Panc1 (cell line): Measurements from ENCODE around the gene AFF2. TPM values are rescaled to one million over a fixed set of nuclear protein-coding genes. Genes with fewer than 3 reads are reported as not detected.

Experiments
- ATAC-seq: fragments of 200-7000 bp; cut with Tn5 transposase; 2 replicates; pipeline ENCODE4 v1.9.1; 2020; ENCODE audit warnings: mild to moderate bottlenecking, moderate library complexity
- BruUV-seq: library from RNA; stranded (reverse); fragments of 400-500 nt; replicated peaks from 2 replicates; lab custom pipeline; 2021; lab: Mats Ljungman, UMichigan
- CTCF ChIA-PET: fragments of 300-600 bp; sonication (Branson Sonifier 250); formaldehyde crosslinking; loops from one replicate; lab custom pipeline; 2022; ENCODE audit warnings: antibody characterized with exemption; lab: Charles Lee
- POLR2A ChIA-PET: fragments of 300-600 bp; sonication (Branson Sonifier 250); formaldehyde crosslinking; loops from one replicate; lab custom pipeline; 2022; ENCODE audit warnings: antibody characterized with exemption; lab: Charles Lee
- DNase-seq: peaks from one replicate; pipeline ENCODE4 v3.0.0-alpha.2; 2010; ENCODE audit warnings: low read depth, low spot score
- H3K27ac ChIP-seq: 2 replicates; pipeline ENCODE4 v1.5.1; 2011; ENCODE audit warnings: mild to moderate bottlenecking, low read length, inconsistent platforms
- H3K27me3 ChIP-seq: fragments of 200-500 bp; sonication (Bioruptor generic); 2 replicates; pipeline ENCODE4 v1.6.0; 2014; ENCODE audit warnings: low read length, inconsistent platforms; ENCODE audit not compliant: control insufficient read depth, insufficient read depth
- H3K36me3 ChIP-seq: fragments of 200-500 bp; sonication (Bioruptor generic); 2 replicates; pipeline ENCODE4 v1.5.1; 2014; ENCODE audit warnings: inconsistent platforms, mild to moderate bottlenecking, low read length, moderate library complexity; ENCODE audit not compliant: control insufficient read depth, insufficient read depth
- H3K4me1 ChIP-seq: 2 replicates; pipeline ENCODE4 v1.5.1; 2011; ENCODE audit warnings: inconsistent platforms, mild to moderate bottlenecking, low read length, moderate library complexity; ENCODE audit not compliant: control insufficient read depth, insufficient read depth
- H3K4me3 ChIP-seq, 2 experiments: 2 replicates each; pipeline ENCODE4 v1.5.1; 2011 to 2012; ENCODE audit warnings: low read depth in 2 of 2, low read length in 2 of 2, mild to moderate bottlenecking in 2 of 2, inconsistent platforms in 1 of 2, moderate library complexity in 1 of 2
- H3K9me3 ChIP-seq: fragments of 200-500 bp; sonication (Bioruptor generic); 2 replicates; pipeline ENCODE4 v1.5.1; 2014; ENCODE audit warnings: low read depth, mild to moderate bottlenecking, inconsistent platforms, low read length, moderate library complexity; ENCODE audit not compliant: control insufficient read depth, insufficient read depth
- POLR2AphosphoS5 ChIP-seq: IDR thresholded peaks from 2 replicates; pipeline ENCODE4 v1.6.1; 2012; ENCODE audit warnings: mild to moderate bottlenecking, low read depth, low read length, moderate library complexity
- SIN3A ChIP-seq: IDR thresholded peaks from 2 replicates; pipeline ENCODE4 v1.6.1; 2012; ENCODE audit warnings: low read depth, mild to moderate bottlenecking, low read length, moderate library complexity, borderline replicate concordance; ENCODE audit not compliant: insufficient read depth
- TCF7L2 ChIP-seq: IDR thresholded peaks from 2 replicates; pipeline ENCODE4 v1.6.1; 2011; ENCODE audit warnings: mild to moderate bottlenecking, low read depth, low read length, inconsistent platforms
- in situ Hi-C: cut with HindIII; loops from 2 replicates; pipeline ENCODE4 v1.10.0; 2016; ENCODE audit warnings: low sequenced_read_pairs, low pct_unique_long_range_greater_than_20kb
- intact Hi-C: fragments of 100-400 bp; cut with micrococcal nuclease; formaldehyde crosslinking; loops from one replicate; pipeline ENCODE4 v1.10.0; 2022; ENCODE audit not compliant: unreplicated experiment
- total RNA-seq: library from RNA; stranded (reverse); gene quantifications from one replicate; pipeline ENCODE4 v1.2.1, GENCODE V29; 2021; ENCODE audit not compliant: unreplicated experiment
- TF ChIP-seq, protein P1 (sequence below), 2 experiments: IDR thresholded peaks; 2 replicates each; pipeline ENCODE4 v1.6.1; 2011 to 2012; ENCODE audit warnings: low read depth in 2 of 2, control low read depth in 1 of 2, low read length in 1 of 2, mild to moderate bottlenecking in 1 of 2, moderate library complexity in 1 of 2; ENCODE audit not compliant: insufficient read depth in 1 of 2
- TF ChIP-seq, protein P2 (sequence below): fragments of 450-650 bp; IDR thresholded peaks from 2 replicates; pipeline ENCODE4 v1.5.1; 2017; ENCODE audit warnings: mild to moderate bottlenecking

The AFF2 gene
- total RNA-seq, 1 experiment from 2014 or later = 0.05 TPM

DNA sequence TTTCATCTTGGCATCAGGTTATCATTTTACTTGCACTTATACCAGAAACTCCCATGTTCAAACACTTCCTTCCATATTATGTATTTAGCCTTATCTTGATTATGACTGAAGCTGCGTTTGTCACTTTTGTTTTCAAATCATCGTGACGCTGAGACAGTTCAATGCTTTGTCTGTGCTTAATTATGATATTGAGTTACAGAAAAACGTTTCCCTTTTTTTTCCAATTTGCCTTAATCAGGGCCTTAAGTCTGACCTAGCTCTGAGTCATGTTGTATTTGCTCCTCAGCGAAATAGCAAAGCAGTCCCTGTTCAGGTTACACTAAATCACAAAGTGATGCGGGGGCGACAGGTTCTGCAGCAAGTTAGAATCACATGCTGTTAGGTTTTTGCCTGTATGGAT, 254.7 kb downstream of the AFF2 start:
- Histone ChIP-seq H3K4me3 (no peak overlapping the region), H3K4me1 (no peaks in the 10 kb centered on the region), H3K9me3 (no peaks in the 10 kb centered on the region), H3K27me3 (no peaks in the 10 kb centered on the region), H3K27ac (no peak overlapping the region), H3K36me3 (no peaks in the 10 kb centered on the region)
- in situ Hi-C loops (no loop called here), intact Hi-C loops (no loop called here)
- DNase-seq (no peak), ATAC-seq (no peak)
- ChIA-PET CTCF (no interaction called here), POLR2A (no interaction called here)
- no peak for TF ChIP-seq SIN3A
- TF ChIP-seq, protein P1, sequence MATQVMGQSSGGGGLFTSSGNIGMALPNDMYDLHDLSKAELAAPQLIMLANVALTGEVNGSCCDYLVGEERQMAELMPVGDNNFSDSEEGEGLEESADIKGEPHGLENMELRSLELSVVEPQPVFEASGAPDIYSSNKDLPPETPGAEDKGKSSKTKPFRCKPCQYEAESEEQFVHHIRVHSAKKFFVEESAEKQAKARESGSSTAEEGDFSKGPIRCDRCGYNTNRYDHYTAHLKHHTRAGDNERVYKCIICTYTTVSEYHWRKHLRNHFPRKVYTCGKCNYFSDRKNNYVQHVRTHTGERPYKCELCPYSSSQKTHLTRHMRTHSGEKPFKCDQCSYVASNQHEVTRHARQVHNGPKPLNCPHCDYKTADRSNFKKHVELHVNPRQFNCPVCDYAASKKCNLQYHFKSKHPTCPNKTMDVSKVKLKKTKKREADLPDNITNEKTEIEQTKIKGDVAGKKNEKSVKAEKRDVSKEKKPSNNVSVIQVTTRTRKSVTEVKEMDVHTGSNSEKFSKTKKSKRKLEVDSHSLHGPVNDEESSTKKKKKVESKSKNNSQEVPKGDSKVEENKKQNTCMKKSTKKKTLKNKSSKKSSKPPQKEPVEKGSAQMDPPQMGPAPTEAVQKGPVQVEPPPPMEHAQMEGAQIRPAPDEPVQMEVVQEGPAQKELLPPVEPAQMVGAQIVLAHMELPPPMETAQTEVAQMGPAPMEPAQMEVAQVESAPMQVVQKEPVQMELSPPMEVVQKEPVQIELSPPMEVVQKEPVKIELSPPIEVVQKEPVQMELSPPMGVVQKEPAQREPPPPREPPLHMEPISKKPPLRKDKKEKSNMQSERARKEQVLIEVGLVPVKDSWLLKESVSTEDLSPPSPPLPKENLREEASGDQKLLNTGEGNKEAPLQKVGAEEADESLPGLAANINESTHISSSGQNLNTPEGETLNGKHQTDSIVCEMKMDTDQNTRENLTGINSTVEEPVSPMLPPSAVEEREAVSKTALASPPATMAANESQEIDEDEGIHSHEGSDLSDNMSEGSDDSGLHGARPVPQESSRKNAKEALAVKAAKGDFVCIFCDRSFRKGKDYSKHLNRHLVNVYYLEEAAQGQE (IDR thresholded peaks at IDR 0.05; ENCODE audit: insufficient read depth in 1 of 2, low read depth in 2 of 2, low read length in 1 of 2) = no peak
- TF ChIP-seq, protein P2, sequence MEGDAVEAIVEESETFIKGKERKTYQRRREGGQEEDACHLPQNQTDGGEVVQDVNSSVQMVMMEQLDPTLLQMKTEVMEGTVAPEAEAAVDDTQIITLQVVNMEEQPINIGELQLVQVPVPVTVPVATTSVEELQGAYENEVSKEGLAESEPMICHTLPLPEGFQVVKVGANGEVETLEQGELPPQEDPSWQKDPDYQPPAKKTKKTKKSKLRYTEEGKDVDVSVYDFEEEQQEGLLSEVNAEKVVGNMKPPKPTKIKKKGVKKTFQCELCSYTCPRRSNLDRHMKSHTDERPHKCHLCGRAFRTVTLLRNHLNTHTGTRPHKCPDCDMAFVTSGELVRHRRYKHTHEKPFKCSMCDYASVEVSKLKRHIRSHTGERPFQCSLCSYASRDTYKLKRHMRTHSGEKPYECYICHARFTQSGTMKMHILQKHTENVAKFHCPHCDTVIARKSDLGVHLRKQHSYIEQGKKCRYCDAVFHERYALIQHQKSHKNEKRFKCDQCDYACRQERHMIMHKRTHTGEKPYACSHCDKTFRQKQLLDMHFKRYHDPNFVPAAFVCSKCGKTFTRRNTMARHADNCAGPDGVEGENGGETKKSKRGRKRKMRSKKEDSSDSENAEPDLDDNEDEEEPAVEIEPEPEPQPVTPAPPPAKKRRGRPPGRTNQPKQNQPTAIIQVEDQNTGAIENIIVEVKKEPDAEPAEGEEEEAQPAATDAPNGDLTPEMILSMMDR = no peak
- no peak for TF ChIP-seq POLR2AphosphoS5
- no peak for TF ChIP-seq TCF7L2
- no TSS peak for BruUV-seq

DNA sequence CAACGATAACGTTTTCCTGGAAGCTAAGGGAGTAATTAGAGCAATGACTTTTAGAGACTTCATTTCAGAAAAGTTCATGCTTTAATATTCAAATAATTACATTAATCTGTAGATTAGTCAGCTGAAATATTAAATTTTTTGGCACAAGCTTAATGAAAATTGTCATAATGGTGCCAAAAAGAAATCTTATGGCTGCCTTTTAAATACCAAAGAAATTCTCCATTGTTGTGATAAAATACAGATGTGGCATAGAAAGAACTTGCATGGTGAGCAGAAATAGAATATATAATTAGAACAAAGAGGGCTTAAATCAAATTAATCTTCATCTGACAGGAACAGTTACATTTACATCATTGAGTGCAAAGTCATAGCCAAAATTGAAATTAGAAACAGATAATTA, 263.5 kb downstream of the AFF2 start:
- ATAC-seq (no peak), DNase-seq (no peak)
- ChIA-PET CTCF (no interaction called here), POLR2A (no interaction called here)
- TF ChIP-seq, protein P1 (IDR thresholded peaks at IDR 0.05; ENCODE audit: insufficient read depth in 1 of 2, low read depth in 2 of 2, low read length in 1 of 2) = no peak
- TF ChIP-seq POLR2AphosphoS5 (no peak), TCF7L2 (no peak), SIN3A (no peak)
- TF ChIP-seq, protein P2 = no peak
- no TSS peak for BruUV-seq
- no peaks in the 10 kb centered on the region for H3K9me3 ChIP-seq
- in situ Hi-C loops = no loop called here
- no peaks in the 10 kb centered on the region for H3K36me3 ChIP-seq
- no peak overlapping the region for H3K4me3 ChIP-seq
- H3K4me1 ChIP-seq = no peaks in the 10 kb centered on the region
- H3K27me3 ChIP-seq = no peaks in the 10 kb centered on the region
- H3K27ac ChIP-seq = no peak overlapping the region
- intact Hi-C loops = no loop called here
